GM19455 (cell line): Measurements from ENCODE around the gene DDA1.

Source experiments
- ATAC-seq: cut with Tn5 transposase; IDR thresholded peaks from one replicate; pipeline ENCODE4 v1.9.1; 2021; ENCODE audit not compliant: unreplicated experiment

DDA1 gene

DNA sequence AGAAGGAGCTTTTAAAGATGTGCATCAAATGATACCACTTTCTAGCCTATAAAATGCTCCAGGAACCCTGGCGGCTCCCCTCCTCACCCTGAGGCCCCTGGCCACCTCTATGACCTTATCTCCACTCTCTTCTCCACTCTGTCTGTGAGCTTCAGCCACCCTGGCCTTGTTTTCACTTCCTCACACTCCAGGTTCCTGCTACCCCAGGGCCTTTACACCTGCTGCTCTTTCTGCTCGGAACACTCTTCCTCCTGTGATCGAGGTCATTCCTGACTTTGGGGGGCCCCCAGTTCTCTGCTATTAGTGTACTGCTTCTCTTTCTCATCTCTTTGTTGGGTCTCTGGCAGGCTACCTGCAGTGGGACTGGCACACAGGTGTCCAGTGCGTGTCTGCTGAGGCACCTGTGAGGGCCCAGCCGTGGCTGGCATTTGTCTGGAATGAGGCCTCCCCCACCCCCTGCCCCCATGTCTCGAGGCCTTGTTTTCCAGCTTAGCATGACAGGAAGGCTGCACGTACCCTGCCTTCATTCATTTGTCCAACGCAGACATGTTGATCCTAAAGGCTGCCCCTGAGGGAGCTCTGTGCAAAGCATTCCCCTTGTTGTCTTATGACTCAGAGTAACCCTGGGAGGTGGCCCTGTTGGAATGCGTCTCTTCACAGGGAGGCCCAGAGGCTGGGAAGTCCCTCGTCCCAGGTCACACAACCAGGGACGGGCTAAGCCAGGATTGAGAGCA lies 2.3 kb downstream of the DDA1 start:
- ATAC-seq = no peak

DNA sequence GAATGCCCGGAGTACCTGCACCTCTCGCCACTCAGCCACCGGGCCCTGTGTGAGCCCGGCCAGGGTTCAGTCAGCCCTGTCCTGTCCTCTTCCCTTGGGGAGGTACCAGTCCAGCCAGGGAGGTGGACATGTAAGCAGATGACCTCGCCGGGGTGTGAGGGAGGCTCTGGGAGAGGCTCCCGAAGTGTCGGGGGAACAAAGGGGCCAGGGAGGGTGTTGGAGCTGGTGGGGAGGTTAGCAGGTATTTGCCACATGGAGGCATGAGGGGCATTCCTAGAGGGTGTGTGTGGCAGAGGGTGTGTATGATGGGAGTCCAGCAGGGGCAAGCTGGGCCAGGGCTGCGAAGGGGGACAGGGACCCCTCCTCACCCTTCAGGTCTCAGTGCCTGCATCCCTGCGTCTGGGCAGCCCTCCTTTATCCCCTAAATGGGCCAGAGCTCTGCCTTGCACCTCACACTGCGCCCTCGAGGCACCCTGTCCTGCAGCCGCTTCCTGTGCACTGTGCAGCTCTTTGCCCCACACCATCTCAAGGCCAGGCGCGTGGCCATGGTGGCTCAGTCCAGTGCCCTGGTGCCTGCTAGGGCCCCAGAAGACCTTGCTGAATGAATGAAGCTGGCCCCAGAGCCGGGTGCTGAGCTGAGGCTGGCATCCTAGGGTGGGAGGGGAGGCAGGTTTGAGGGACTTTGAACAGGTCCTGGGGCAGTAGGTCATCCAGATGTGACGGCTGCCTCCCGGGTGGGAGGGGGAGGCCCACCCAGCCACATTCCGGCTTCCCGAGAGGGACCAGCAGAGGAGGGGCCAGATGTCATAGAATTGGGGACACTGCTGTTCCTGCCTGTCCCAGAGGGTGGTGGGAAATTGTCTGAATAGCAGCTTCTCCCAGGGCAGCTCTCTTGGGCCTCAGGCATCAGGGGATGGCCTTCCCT lies 3.1 kb downstream of the DDA1 start:
- ATAC-seq = no peak

DNA sequence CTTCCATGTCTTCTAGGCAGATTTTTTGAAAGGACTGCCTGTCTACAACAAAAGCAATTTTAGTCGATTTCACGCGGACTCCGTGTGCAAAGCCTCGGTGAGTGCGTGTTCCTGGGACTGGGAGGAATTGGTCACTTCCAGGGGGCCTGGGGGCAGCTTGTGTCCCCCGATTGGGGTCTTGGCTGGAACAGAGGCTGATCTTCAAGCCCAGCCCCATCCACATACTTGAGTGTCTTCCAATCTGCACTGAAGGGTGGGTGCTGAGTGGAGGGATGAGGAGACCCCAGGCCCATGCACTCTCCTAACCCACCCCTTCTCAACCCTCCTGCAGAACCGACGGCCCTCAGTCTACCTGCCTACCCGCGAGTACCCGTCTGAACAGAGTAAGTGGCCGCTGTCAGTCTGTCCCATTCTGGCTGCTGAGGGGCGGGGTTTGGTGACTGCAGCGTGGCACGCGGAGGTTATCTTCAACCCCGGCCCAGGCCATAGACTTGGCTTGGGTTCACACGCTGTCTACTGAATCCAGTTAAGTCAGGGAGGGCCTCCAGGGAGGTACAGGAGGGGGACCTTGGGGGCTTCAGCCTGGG lies 4.7 kb downstream of the DDA1 start:
- no peak for ATAC-seq

DNA sequence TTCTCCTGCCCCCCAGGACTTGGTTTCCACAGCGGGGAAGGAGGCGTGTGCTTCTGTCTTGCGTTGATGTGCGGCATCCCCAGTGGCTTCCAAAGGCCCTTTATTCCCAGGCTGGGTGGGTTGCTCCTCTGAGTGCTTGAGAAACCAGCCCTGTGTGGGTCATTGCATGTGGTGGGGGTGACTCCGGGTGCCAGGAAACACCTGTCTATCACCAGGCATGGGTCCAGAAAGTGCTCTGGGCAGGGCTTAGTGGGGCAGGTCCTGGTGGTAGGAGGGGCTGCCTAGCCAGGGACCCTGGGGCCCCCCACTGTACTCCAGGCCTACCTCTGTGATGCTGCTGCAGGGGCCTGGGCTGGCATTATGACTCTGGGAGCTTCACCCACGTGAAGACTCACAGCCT lies 9.6 kb downstream of the DDA1 start:
- no peak for ATAC-seq

DNA sequence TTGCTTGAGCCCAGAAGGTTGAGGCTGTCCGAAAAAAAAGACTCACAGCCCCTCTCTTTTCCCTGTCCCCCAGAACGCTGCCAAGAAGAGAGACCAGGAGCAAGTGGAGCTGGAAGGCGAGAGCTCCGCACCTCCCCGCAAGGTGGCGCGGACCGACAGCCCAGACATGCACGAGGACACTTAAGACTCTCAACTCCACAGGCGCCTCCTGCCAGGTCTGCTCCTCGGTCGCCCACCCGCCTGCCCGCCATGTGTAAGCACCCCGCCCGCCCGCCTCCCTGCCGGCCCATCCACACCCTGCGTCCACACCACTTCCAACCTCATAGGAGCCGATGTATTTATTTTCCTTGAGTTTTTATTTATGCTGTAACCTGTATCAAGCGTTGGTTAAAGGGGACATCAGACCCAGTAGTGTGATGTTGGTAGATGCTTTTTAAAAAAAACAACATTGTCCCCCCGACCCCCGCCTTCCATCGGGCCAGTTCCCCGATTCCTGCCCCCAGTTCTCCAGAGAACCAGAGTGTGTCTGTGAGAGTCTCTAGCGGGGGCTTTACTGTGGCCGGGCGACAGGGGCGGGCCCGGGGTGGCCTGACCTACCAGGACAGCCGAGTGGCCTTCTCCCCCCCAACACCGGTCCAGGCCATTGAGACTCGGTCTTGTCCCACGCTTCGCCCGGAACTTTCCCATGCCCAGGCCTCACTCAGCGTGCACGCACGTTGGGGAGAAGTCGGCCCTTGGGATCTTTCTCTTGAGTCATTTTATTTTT lies 10.3 kb downstream of the DDA1 start:
- no peak for ATAC-seq

DNA sequence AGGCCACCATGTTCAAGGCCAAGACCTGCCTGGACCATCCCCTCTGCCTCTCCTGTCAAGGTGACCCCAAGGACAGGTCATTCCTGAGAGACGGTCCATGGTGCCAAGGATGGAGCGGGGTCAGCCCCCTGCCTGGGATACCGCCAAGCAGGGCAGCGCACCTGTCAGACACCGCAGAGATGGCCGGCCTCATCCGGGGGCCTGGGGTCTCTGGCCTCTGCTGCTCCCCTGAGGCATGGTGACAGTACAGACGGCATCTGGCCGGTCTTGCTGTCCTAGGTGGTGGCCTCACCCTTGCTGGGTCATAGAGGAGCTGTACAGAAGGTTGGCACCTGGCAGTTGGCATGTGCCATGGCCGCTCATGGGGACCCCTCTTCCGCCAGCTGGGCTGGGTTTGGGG lies 11.1 kb downstream of the DDA1 start:
- no peak for ATAC-seq

DNA sequence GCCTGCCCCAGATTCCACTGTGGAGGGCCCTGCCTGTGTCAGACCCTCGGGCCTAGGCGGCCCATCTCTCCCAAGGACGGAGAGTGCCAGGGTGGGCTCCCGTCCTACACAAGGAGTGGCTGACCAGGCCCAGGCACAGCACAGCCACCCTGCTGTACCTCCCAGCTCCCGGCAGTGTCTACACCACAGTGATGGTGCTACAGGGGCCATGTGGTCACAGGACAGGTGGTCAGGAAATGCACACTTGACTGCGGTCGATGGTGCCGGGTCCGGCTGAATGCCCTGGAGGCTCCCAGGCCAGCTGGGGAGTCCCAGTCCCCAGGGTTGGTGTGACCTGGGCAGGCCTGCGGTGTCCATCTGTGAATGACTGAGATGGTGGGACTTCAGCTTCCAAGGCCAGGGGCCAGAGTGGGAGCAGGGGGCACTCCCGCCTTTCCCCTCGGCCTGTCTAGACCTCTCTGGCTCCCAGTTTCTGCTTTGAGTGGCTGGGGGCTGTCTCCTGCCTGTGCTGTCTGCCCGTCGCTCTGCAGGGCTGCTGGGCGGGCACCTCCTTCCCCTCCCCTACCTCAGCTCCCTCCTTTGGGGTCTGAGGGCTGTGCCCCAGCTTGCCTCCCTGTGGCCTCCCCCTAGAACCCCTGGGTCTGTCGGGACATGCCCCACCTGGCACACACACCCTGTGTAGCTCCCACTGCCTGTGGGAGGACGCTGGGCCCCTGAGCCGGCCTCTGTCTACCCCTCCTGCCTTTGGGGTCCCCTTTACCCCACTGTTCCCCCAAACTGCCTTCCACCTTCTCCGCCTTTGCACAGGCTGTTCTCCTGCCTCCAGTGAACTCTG lies 12.5 kb downstream of the DDA1 start:
- ATAC-seq = no peak

DNA sequence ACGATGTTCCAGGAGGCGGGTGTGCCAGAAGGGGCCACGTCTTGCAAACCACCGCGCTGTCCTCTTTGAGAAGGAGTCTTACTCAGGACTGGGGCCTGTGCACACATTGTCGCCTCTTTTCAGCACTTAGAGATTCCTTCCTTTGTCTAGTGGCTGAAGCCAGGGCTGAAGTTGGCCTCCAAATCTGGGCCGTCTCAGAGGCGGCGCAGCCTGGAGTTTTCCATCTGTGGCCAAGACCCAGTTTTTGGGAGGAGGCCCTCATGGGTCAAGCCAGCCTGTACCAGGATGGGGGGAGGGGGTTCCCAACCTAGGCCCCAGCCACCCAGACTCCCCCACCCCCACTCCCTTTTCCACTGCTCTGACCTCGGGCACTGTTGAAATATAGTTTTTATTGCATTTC lies 13.5 kb downstream of the DDA1 start:
- no peak for ATAC-seq

DNA sequence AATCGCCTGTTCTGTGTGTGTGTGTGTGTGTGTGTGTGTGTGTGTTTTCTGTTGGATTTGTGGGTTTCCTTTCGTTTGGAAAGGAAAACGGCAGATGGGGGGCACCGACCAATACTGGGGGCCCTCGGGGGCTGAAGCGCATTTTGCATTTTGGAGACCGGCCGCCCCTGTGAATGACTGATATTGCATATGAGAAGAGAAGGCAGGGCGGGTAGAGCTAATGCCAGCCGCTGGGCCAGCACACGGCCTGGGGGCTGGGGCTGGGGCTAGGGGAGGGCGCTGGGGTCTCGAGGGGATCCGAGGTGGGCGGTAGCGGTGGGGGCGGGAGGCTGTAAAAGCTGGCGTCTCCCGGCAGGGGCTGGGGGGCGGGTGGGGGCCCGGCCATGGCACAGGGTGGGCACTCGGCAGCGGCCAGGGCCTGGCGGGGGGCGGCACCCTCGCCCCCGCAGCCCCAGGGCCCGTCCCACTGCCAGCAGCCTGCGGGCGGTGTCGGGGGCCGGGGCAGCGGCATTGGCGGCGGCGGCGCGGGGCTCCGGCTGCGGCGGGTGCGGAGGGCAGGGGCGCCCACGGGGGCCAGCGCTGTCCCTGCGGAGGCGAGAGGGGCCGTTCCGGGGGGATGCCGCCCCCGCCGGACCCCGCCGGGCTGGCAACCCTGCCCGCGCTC lies 14.1 kb downstream of the DDA1 start:
- ATAC-seq = no peak

DNA sequence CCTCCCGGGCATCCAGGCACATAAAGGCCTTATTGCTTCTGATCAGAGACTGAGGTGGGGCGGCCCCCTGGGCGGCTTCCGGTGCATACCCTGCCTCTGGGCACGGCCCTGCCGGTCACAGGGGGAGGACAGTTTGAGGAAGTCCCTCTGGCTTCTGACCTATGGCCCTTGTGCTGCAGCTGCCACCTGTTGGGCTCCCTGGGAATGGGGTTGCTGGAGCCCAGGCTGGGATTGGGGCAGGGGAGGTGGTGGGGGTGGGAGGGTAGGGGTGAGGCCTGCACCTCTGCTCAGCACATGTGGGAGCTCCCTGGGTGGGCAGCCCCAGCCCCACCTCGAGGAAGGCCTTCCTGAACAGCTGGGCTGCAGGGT lies 14.6 kb downstream of the DDA1 start:
- no peak for ATAC-seq

DNA sequence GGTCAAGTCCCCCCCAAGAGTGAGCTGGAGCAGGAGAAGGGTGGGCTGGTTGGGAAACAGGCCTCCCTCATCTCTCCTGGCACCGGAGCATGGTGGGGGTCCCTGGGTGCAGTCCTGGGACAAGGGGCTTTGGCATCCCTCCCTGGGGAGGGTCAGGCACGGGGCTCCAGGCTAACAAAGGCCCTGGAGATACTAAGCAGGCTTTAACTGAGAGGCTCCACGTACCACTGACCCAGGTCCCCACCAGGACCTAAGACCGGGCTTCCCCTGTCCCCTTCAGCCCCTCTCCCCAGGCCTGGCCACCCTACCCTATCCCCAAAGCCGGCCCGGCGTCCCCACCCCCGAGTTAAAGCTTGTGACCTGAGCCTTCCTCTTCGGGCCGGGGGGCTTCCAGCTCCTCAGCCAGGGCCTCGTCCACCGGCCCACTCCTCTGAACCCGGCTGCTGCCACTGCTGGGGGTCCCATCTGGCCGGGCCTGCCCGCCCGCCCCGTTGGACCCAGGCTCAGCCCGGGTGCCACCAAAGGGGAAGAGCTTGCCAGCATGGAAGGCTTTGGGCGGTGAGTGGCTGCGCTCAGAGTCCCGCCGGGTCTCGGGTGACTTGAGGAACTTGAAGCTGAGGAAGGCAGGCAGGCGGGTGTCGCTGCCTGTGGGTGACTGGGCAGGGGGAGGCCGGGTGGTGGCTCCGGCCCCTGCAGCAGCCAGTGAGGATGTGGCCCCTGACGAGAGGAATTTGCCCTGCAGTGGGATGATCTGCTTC lies 15.2 kb downstream of the DDA1 start:
- no peak for ATAC-seq

DNA sequence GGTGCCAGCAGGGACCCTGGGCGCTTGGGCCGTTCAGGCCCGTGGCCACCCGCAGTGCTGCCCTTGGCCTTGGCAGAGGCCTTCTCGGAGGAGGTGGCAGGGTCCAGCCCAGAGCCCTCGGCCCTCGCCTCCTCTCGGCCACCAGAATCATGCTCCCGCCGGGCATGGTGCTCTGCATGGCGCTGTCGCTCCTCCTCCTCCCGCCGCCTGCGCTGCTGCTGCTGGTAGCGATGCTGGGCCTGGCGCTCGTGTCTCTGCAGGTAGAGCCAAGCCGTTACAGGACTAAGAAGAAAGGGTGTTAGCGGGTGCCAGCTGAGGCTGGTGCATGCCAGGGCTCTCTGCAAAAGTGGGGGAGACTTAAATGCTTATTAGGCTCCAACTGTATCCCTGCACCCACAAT lies 15.8 kb downstream of the DDA1 start:
- ATAC-seq = no peak

DNA sequence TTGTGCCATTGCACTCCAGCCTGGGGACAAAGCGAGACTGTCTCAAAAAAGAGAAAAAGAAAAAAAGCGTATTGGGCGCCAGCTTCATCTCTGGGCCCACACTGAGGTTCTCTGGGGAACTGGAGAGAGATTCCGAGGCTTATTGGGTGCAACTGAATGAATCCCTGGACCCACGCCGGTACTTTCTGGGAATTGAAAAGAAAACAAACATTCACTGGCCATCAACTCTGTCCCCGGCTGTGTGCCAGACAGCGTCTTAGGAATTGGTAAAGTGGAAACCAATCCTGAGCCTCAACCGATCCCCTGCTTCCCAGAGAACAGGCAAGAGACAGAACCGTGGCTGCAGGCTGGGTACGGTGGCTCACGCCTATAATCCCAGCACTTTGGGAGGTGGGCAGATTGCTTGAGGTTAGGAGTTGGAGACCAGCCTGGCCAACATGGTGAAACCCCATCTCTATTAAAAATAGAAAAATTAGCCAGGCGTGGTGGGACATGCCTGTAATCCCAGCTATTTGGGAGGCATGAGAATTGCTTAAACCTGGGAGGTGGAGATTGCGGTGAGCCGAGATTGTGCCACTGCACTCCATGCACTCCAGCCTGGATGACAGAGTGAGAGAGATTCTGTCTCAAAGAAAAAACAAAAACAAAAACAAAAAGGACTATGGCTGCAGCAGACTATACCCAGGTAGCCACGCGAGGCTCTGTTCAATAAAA lies 16.7 kb downstream of the DDA1 start:
- no peak for ATAC-seq

DNA sequence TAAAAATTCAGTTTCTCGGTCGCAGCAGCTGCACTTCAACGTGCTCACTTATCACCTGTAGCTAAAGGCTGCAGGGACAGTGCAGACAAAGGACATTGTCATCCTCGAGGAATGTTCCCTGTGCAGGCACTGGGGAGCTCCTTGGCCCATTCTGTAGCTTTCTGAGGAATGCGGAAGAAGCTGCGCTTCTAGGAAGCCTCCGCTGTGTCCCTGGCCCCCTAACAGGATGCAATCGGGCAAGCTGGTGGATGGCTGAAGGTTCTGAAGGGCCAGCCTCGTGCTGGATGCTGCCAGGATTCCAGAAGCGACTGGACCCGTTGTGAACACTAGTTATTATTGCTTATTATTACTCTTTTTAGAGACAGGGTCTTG lies 17.2 kb downstream of the DDA1 start:
- no peak for ATAC-seq

DNA sequence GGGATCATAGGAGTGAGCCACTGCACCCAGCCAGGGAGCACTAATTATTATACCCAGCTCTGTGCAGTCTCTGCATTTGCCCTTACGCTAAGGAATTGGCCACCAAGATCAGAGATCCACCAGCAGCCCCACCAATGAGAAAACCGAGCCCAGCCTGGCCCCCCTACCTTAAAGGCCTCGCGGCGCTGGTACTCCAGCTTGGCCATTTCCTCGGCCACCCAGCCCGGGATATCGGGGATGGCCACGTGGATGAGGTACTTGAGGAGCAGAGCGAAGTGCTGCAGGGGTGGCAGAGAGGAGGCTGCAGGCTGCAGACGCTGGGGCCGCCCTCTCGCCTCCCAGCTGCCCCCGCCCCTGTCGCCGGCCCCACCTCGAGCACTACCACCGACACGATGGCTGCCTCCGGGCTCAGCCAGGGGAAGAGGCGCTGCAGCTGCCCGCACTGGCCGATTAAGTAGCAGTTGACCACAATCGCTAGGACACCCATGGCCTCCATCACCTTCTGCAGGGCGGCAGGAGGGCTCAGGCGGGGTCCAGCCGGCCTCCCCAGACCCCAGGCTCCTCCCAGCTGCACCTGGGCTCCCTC lies 17.8 kb downstream of the DDA1 start:
- ATAC-seq = no peak

DNA sequence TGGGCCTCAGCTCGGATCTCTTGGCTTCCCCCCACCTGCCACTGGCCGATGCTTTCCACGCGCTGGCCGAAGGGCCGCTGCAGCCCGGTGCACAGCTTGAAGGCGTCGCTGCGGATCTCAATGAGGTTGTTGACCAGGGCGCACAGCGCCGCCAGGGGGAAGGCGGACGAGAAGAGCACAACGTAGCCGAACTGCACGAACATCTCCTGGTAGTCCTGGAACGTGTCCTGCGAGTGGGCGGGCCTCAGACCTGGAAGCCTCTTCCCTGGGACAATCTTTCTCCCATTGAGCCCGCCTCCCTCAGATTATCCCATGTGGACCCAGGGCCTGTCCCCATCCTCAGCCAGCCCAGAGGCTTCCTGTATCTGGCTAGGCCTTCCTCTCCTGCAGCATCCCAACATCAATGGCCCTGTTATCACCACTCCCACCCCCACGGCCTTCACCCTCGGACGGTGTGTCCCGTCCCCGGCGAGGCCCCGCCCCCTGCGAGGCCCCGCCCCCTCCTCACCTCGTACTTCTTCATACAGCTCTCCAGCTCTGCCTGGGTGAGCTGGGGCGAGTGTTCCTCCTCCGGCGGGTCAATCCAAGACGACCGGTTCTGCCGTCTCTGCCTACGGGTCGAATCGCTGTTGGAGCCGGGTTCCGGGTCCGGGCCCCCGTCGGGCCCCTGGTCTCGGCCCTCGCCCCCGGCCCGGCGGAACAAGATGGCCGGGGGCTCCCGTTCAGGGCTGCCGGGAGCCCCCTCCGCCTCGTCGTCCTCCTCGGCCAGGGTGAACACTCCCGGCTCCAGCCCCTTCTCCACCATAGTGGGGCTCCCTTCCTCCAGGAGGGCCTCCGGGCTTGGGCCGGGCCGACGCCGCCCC lies 18.5 kb downstream of the DDA1 start:
- ATAC-seq = no peak
